HEK293 (cell line): Measurements from ENCODE around the gene DNAH1.

Experiments
- CTCF ChIA-PET: fragments of 350-600 bp; formaldehyde crosslinking; extraction: SDS; loops from one replicate; lab custom pipeline; 2021; ENCODE audit warnings: antibody characterized with exemption; lab: Yijun Ruan, JAX
- POLR2A ChIA-PET: fragments of 300-600 bp; formaldehyde crosslinking; extraction: SDS; loops from one replicate; lab custom pipeline; 2020; ENCODE audit warnings: antibody characterized with exemption, inconsistent platforms; lab: Yijun Ruan, JAX
- H3K27ac ChIP-seq: fragments of 200-500 bp; sonication (Bioruptor generic); 2 replicates; pipeline ENCODE4 v1.5.1; 2014; ENCODE audit warnings: low read depth, low read length, control low read depth, inconsistent platforms; ENCODE audit errors: extremely low read depth
- H3K36me3 ChIP-seq, 2 experiments: fragments of 200-500 bp in 1 of 2; sonication (Bioruptor generic) in 1 of 2; 1 replicate in 1 of 2; 2 replicates in 1 of 2; pipeline ENCODE4 v1.5.1; 2014 to 2017; ENCODE audit warnings: inconsistent platforms in 2 of 2, low read length in 2 of 2; ENCODE audit not compliant: control insufficient read depth in 2 of 2, insufficient read depth in 1 of 2
- H3K4me1 ChIP-seq: fragments of 200-500 bp; sonication (Bioruptor generic); 2 replicates; pipeline ENCODE4 v1.5.1; 2014; ENCODE audit warnings: mild to moderate bottlenecking, low read length, inconsistent platforms; ENCODE audit not compliant: control insufficient read depth, insufficient read depth
- H3K4me3 ChIP-seq: 2 replicates; pipeline ENCODE4 v1.5.1; 2011; ENCODE audit warnings: low read depth, mild to moderate bottlenecking, control low read depth, low read length, moderate library complexity
- H3K9me3 ChIP-seq: fragments of 200-500 bp; sonication (Bioruptor generic); 2 replicates; pipeline ENCODE4 v1.5.1; 2014; ENCODE audit warnings: low read depth, low read length, inconsistent platforms; ENCODE audit not compliant: control insufficient read depth, insufficient read depth
- HOXA7 ChIP-seq: sonication (generic); formaldehyde crosslinking; IDR thresholded peaks from 2 replicates; pipeline ENCODE4 v1.8.1; 2022; ENCODE audit warnings: missing genetic modification reagents, borderline replicate concordance
- MYNN ChIP-seq: fragments of 450-650 bp; formaldehyde crosslinking; IDR thresholded peaks from 2 replicates; pipeline ENCODE4 v1.5.1; 2016; ENCODE audit warnings: missing biosample characterization, missing genetic modification characterization, borderline replicate concordance
- SETDB1 ChIP-seq: IDR thresholded peaks from one replicate; pipeline ENCODE4 v1.6.1; 2017; ENCODE audit warnings: mild to moderate bottlenecking, low read length, moderate library complexity, mixed read lengths; ENCODE audit not compliant: insufficient read length
- TRIM28 ChIP-seq: IDR thresholded peaks from 2 replicates; pipeline ENCODE4 v1.6.1; 2011; ENCODE audit warnings: low read length, control low read depth, borderline replicate concordance
- YY1 ChIP-seq: fragments of 450-650 bp; formaldehyde crosslinking; IDR thresholded peaks from 2 replicates; pipeline ENCODE4 v1.5.1; 2018; ENCODE audit warnings: missing biosample characterization, missing genetic modification characterization
- ZNF114 ChIP-seq: fragments of 450-650 bp; formaldehyde crosslinking; IDR thresholded peaks from 2 replicates; pipeline ENCODE4 v1.5.0; 2017; ENCODE audit warnings: missing biosample characterization, missing genetic modification characterization
- ZNF140 ChIP-seq: fragments of 450-650 bp; formaldehyde crosslinking; IDR thresholded peaks from 2 replicates; pipeline ENCODE4 v1.5.1; 2016; ENCODE audit warnings: missing biosample characterization, missing genetic modification characterization
- ZNF155 ChIP-seq: fragments of 450-650 bp; formaldehyde crosslinking; IDR thresholded peaks from 2 replicates; pipeline ENCODE4 v1.5.1; 2016; ENCODE audit warnings: missing biosample characterization, missing genetic modification characterization
- ZNF221 ChIP-seq: fragments of 450-650 bp; formaldehyde crosslinking; IDR thresholded peaks from 2 replicates; pipeline ENCODE4 v1.5.1; 2017; ENCODE audit warnings: missing biosample characterization, missing genetic modification characterization, borderline replicate concordance
- ZNF416 ChIP-seq: fragments of 450-650 bp; formaldehyde crosslinking; IDR thresholded peaks from 2 replicates; pipeline ENCODE4 v1.5.1; 2016; ENCODE audit warnings: missing biosample characterization, missing genetic modification characterization
- ZNF626 ChIP-seq: fragments of 450-650 bp; sonication (Bioruptor Pico); formaldehyde crosslinking; IDR thresholded peaks from 2 replicates; pipeline ENCODE4 v1.5.1; 2018; ENCODE audit warnings: missing biosample characterization, missing genetic modification characterization, inconsistent platforms
- ZNF654 ChIP-seq: fragments of 450-650 bp; formaldehyde crosslinking; IDR thresholded peaks from 2 replicates; pipeline ENCODE4 v1.5.1; 2016; ENCODE audit warnings: low read depth, missing biosample characterization, missing genetic modification characterization
- ZNF830 ChIP-seq: fragments of 450-650 bp; IDR thresholded peaks from 2 replicates; pipeline ENCODE4 v1.5.0; 2018; ENCODE audit warnings: missing biosample characterization, missing genetic modification characterization, low read depth, mild to moderate bottlenecking, moderate library complexity
- TF ChIP-seq, protein P1 (sequence below): fragments of 450-650 bp; formaldehyde crosslinking; IDR thresholded peaks from 2 replicates; pipeline ENCODE4 v1.5.1; 2017; ENCODE audit warnings: missing biosample characterization, missing genetic modification characterization
- TF ChIP-seq, protein P2 (sequence below): fragments of 450-650 bp; formaldehyde crosslinking; IDR thresholded peaks from 2 replicates; pipeline ENCODE4 v1.5.0; 2017; ENCODE audit warnings: missing biosample characterization, missing genetic modification characterization, borderline replicate concordance
- TF ChIP-seq, protein P3 (sequence below): fragments of 450-650 bp; formaldehyde crosslinking; IDR thresholded peaks from 2 replicates; pipeline ENCODE4 v1.5.1; 2016; ENCODE audit warnings: missing biosample characterization, missing genetic modification characterization
- TF ChIP-seq, protein P4 (sequence below): sonication (generic); formaldehyde crosslinking; IDR thresholded peaks from 2 replicates; pipeline ENCODE4 v1.8.1; 2022; ENCODE audit warnings: mild to moderate bottlenecking, moderate library complexity, missing genetic modification reagents

Gene DNAH1

DNA sequence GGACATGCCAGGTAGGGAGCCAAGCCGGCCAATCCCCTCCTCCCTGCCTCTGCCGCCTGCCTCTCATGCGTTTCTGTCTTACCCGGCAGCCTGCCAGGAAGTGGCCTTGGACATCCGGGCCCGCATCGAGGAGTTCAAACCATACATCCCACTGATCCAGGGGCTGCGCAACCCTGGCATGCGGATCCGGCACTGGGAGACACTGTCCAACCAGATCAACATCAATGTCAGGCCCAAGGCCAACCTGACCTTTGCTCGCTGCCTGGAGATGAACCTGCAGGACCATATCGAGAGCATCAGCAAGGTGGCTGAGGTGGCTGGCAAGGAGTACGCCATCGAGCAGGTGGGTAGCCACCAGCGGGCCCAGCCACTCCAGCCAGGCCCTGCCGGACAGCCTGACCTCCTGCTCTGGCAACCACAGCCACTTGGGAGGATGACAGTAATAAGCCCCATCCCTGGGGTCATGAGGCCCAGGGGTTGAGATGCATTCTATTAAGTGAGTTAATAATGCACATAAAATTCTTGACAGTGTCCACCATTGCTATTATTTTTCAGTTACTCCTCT lies 37.3 kb downstream of the DNAH1 start:
- ChIA-PET CTCF (no interaction called here), POLR2A (no interaction called here)
- Histone ChIP-seq H3K9me3 (no peaks in the 10 kb centered on the region), H3K4me3 (no peak overlapping the region), H3K27ac (no peak overlapping the region), H3K4me1 (no peaks in the 10 kb centered on the region), H3K36me3 (peaks cover 0 to 11% of the 10 kb centered on the region in 2 experiments; a peak in 1 of 3 replicates)
- TF ChIP-seq, protein P1, sequence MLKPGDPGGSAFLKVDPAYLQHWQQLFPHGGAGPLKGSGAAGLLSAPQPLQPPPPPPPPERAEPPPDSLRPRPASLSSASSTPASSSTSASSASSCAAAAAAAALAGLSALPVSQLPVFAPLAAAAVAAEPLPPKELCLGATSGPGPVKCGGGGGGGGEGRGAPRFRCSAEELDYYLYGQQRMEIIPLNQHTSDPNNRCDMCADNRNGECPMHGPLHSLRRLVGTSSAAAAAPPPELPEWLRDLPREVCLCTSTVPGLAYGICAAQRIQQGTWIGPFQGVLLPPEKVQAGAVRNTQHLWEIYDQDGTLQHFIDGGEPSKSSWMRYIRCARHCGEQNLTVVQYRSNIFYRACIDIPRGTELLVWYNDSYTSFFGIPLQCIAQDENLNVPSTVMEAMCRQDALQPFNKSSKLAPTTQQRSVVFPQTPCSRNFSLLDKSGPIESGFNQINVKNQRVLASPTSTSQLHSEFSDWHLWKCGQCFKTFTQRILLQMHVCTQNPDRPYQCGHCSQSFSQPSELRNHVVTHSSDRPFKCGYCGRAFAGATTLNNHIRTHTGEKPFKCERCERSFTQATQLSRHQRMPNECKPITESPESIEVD (tag by site-specific recombination): no peak
- TF ChIP-seq HOXA7 (CRISPR knock-in tag) (no peak), ZNF221 (tag by site-specific recombination) (no peak), ZNF114 (tag by site-specific recombination) (no peak), ZNF416 (tag by site-specific recombination) (no peak), ZNF830 (tag by site-specific recombination) (no peak), ZNF155 (tag by site-specific recombination) (no peak), ZNF140 (no peak), ZNF626 (no peak), ZNF654 (tag by site-specific recombination) (no peak), MYNN (tag by site-specific recombination) (no peak), TRIM28 (no peak), SETDB1 (no peak)
- TF ChIP-seq, protein P2, sequence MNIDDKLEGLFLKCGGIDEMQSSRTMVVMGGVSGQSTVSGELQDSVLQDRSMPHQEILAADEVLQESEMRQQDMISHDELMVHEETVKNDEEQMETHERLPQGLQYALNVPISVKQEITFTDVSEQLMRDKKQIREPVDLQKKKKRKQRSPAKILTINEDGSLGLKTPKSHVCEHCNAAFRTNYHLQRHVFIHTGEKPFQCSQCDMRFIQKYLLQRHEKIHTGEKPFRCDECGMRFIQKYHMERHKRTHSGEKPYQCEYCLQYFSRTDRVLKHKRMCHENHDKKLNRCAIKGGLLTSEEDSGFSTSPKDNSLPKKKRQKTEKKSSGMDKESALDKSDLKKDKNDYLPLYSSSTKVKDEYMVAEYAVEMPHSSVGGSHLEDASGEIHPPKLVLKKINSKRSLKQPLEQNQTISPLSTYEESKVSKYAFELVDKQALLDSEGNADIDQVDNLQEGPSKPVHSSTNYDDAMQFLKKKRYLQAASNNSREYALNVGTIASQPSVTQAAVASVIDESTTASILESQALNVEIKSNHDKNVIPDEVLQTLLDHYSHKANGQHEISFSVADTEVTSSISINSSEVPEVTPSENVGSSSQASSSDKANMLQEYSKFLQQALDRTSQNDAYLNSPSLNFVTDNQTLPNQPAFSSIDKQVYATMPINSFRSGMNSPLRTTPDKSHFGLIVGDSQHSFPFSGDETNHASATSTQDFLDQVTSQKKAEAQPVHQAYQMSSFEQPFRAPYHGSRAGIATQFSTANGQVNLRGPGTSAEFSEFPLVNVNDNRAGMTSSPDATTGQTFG (tag by site-specific recombination): no peak
- TF ChIP-seq, protein P3, sequence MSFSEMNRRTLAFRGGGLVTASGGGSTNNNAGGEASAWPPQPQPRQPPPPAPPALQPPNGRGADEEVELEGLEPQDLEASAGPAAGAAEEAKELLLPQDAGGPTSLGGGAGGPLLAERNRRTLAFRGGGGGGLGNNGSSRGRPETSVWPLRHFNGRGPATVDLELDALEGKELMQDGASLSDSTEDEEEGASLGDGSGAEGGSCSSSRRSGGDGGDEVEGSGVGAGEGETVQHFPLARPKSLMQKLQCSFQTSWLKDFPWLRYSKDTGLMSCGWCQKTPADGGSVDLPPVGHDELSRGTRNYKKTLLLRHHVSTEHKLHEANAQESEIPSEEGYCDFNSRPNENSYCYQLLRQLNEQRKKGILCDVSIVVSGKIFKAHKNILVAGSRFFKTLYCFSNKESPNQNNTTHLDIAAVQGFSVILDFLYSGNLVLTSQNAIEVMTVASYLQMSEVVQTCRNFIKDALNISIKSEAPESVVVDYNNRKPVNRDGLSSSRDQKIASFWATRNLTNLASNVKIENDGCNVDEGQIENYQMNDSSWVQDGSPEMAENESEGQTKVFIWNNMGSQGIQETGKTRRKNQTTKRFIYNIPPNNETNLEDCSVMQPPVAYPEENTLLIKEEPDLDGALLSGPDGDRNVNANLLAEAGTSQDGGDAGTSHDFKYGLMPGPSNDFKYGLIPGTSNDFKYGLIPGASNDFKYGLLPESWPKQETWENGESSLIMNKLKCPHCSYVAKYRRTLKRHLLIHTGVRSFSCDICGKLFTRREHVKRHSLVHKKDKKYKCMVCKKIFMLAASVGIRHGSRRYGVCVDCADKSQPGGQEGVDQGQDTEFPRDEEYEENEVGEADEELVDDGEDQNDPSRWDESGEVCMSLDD: no peak
- TF ChIP-seq, protein P4, sequence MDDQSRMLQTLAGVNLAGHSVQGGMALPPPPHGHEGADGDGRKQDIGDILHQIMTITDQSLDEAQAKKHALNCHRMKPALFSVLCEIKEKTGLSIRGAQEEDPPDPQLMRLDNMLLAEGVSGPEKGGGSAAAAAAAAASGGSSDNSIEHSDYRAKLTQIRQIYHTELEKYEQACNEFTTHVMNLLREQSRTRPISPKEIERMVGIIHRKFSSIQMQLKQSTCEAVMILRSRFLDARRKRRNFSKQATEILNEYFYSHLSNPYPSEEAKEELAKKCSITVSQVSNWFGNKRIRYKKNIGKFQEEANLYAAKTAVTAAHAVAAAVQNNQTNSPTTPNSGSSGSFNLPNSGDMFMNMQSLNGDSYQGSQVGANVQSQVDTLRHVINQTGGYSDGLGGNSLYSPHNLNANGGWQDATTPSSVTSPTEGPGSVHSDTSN (CRISPR knock-in tag): no peak

DNA sequence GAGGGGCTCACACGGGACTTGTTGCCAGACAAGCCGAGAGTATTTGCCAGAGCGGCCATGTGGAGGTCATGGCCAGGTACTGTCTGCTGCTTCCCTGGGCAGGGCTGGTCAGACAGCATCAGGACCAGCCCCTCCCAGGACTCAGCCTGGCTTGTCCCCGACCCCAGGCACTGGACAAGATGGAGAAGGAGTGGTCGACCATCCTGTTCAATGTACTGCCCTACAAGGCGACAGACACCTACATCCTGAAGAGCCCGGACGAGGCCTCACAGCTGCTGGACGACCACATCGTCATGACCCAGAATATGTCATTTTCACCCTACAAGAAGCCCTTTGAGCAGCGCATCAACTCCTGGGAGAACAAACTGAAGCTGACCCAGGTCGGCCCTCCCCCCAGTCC lies 38.6 kb downstream of the DNAH1 start:
- no peak overlapping the region for H3K27ac ChIP-seq
- no peaks in the 10 kb centered on the region for H3K4me1 ChIP-seq
- H3K9me3 ChIP-seq: no peaks in the 10 kb centered on the region
- H3K36me3 ChIP-seq: peaks cover 0 to 8% of the 10 kb centered on the region in 2 experiments; a peak in 1 of 3 replicates
- ChIA-PET POLR2A (no interaction called here), CTCF (interaction anchor here (1.0 kb wide), 1 partner anchor 134 kb away, joined by 3 read pairs; no protein-coding TSS in a partner anchor)
- H3K4me3 ChIP-seq: no peak overlapping the region
- TF ChIP-seq YY1 (tag by site-specific recombination): no peak
- TF ChIP-seq, all 188 proteins: peak for 0
